Cardiac muscle cell (in vitro differentiated cells and primary cell): Measurements from ENCODE around the gene NUP205. TPM values are rescaled to one million over a fixed set of nuclear protein-coding genes. Genes with fewer than 3 reads are reported as not detected.
A peak's percentile ranks its signal among the peaks of the same experiment; 100 is the strongest.

Source experiments
- DNase-seq, 2 donors: peaks; one replicate each; pipeline versions ENCODE4 v3.0.0 to v3.0.0-alpha.2; 2010 to 2017; ENCODE audit warnings: low read depth in 1 of 2, low spot score in 1 of 2
- H3K27ac ChIP-seq: fragments of 200-600 bp; sonication (generic); 2 replicates; pipeline ENCODE4 v1.5.1; 2016
- H3K27me3 ChIP-seq: fragments of 200-600 bp; sonication (generic); 2 replicates; pipeline ENCODE4 v1.6.0; 2016; ENCODE audit warnings: control low read depth
- H3K36me3 ChIP-seq: fragments of 200-600 bp; sonication (generic); 2 replicates; pipeline ENCODE4 v1.5.1; 2016; ENCODE audit warnings: control low read depth
- H3K4me1 ChIP-seq: fragments of 200-600 bp; sonication (generic); 2 replicates; pipeline ENCODE4 v1.8.1; 2017; ENCODE audit warnings: low read depth, mild to moderate bottlenecking, mixed run types
- H3K4me3 ChIP-seq: fragments of 200-600 bp; sonication (generic); 2 replicates; pipeline ENCODE4 v1.5.1; 2016; ENCODE audit warnings: mild to moderate bottlenecking
- H3K9me3 ChIP-seq: fragments of 200-600 bp; sonication (generic); 2 replicates; pipeline ENCODE4 v1.5.1; 2017; ENCODE audit warnings: low read depth, mild to moderate bottlenecking, control low read depth
- polyA plus RNA-seq: library from polyadenylated mRNA; unstranded; fragments of >200 nt; fragmentation: Nextera tagmentation; extraction: Ambion mirVana; gene quantifications from 2 replicates; pipeline ENCODE4 v1.2.1, GENCODE V29; 2016
- total RNA-seq: library from RNA; depleted of rRNA; stranded (reverse); fragments of >200 nt; gene quantifications from 2 replicates; pipeline ENCODE4 v1.2.3, GENCODE V29; 2016
- TF ChIP-seq, protein P1 (sequence below): IDR thresholded peaks from 2 replicates; pipeline ENCODE4 v1.5.1; 2012; ENCODE audit warnings: low read depth, mild to moderate bottlenecking, low read length

NUP205 gene
- total and polyA plus RNA-seq, 2 experiments from 2014 or later: 21.8 to 33.9 TPM

DNA sequence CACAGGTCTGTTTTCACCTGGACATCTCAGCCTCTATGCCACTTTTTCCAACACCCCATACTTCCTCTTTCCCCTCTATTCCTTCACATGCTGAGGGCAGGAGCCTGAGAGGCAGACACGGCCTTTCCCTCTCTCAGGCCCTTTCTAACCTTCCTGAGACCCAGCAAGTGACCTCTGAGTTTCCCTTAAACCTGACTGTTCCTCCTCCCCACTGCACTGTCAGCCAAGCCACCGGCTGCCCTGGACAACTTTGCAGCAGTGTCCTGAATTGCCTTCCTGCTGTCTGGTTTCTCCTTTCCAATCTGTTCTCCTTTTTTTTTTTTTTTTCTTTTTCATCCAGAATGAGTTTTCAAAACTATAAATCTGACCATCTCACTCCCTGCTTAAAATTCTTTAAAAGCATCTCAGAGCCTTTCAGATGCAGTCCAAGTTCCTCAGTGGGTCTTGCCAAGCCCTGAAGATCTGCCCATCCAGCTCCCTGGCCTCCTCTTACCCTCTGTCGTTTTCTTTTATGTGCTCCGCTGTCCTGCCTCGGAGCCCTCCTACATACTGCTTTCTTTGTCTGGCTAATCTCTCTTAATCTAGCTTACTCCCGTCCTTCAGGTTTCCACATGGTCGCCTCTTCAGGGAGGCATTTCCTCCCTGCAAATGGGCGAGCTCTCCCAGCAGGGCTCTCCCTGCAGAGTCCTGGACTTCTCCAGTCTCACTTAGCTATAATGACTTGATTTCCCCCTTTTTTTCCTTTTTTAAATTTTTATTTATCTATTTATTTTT lies 139.7 kb downstream of the NUP205 start:
- TF ChIP-seq, protein P1, sequence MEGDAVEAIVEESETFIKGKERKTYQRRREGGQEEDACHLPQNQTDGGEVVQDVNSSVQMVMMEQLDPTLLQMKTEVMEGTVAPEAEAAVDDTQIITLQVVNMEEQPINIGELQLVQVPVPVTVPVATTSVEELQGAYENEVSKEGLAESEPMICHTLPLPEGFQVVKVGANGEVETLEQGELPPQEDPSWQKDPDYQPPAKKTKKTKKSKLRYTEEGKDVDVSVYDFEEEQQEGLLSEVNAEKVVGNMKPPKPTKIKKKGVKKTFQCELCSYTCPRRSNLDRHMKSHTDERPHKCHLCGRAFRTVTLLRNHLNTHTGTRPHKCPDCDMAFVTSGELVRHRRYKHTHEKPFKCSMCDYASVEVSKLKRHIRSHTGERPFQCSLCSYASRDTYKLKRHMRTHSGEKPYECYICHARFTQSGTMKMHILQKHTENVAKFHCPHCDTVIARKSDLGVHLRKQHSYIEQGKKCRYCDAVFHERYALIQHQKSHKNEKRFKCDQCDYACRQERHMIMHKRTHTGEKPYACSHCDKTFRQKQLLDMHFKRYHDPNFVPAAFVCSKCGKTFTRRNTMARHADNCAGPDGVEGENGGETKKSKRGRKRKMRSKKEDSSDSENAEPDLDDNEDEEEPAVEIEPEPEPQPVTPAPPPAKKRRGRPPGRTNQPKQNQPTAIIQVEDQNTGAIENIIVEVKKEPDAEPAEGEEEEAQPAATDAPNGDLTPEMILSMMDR: no peak
- DNase-seq: no peak
- H3K9me3 ChIP-seq: no peaks in the 10 kb centered on the region
- peak overlapping the region; percentile 48 for H3K27ac ChIP-seq
- H3K27me3 ChIP-seq: no peaks in the 10 kb centered on the region
- peaks cover 18% of the 10 kb centered on the region for H3K4me1 ChIP-seq
- H3K4me3 ChIP-seq: no peak overlapping the region
- H3K36me3 ChIP-seq: no peaks in the 10 kb centered on the region

Other genes with a start within 250 kb of the NUP205 start
- 11.5 and 14.5 TPM in 2 replicates for gene CNOT4, start 47.8 kb upstream of the NUP205 start, total RNA-seq
- 23.6 and 26.3 TPM in 2 replicates for gene CNOT4, start 47.8 kb upstream of the NUP205 start, polyA plus RNA-seq
- 11.6 and 17.7 TPM in 2 replicates for gene STMP1, start 104.6 kb downstream of the NUP205 start, total RNA-seq
- 75.7 and 91.1 TPM in 2 replicates for gene STMP1, start 104.6 kb downstream of the NUP205 start, polyA plus RNA-seq
- 0.12 and 0.25 TPM in 2 replicates for gene SLC13A4, start 170.3 kb downstream of the NUP205 start, total RNA-seq
- gene SLC13A4, start 170.3 kb downstream of the NUP205 start, polyA plus RNA-seq: 3.3 and 3.9 TPM in 2 replicates
- not detected in 2 replicates for gene FAM180A, start 190.9 kb downstream of the NUP205 start, total RNA-seq
- gene FAM180A, start 190.9 kb downstream of the NUP205 start, polyA plus RNA-seq: not detected in 2 replicates